MCF 10A (cell line): ENCODE results near the gene TBC1D24. TPM values are rescaled to one million over a fixed set of nuclear protein-coding genes. Genes with fewer than 3 reads are reported as not detected.

Experiments
- BruUV-seq: library from RNA; stranded (reverse); fragments of 400-500 nt; replicated peaks from 2 replicates; lab custom pipeline; 2021; lab: Mats Ljungman, UMichigan
- CTCF ChIA-PET: fragments of 300-600 bp; sonication (Branson Sonifier 250); formaldehyde crosslinking; extraction: SDS; loops from one replicate; lab custom pipeline; 2021; ENCODE audit warnings: antibody characterized with exemption, inconsistent platforms; lab: Yijun Ruan, JAX
- POLR2A ChIA-PET: fragments of 300-600, 350-650 bp; sonication (Branson Sonifier 250); formaldehyde crosslinking; extraction: SDS; loops from one replicate; lab custom pipeline; 2020; ENCODE audit warnings: antibody characterized with exemption, inconsistent platforms; lab: Yijun Ruan, JAX
- DNase-seq: peaks from one replicate; pipeline ENCODE4 v3.0.0-alpha.2; 2018; ENCODE audit not compliant: unreplicated experiment
- H3K27ac Mint-ChIP-seq: one replicate; pipeline ENCODE4 v1.8.0; 2022; ENCODE audit warnings: mild to moderate bottlenecking, low read depth, mixed read lengths; ENCODE audit not compliant: unreplicated experiment
- H3K27me3 Mint-ChIP-seq: one replicate; pipeline ENCODE4 v1.8.0; 2022; ENCODE audit warnings: mixed read lengths; ENCODE audit not compliant: insufficient read depth, unreplicated experiment
- H3K36me3 Mint-ChIP-seq: one replicate; pipeline ENCODE4 v1.8.0; 2022; ENCODE audit warnings: mild to moderate bottlenecking, moderate library complexity, mixed read lengths; ENCODE audit not compliant: insufficient read depth, unreplicated experiment
- H3K4me1 Mint-ChIP-seq: one replicate; pipeline ENCODE4 v1.8.0; 2022; ENCODE audit warnings: mixed read lengths; ENCODE audit not compliant: insufficient read depth, unreplicated experiment
- H3K4me3 Mint-ChIP-seq: one replicate; pipeline ENCODE4 v1.8.0; 2022; ENCODE audit warnings: mild to moderate bottlenecking, moderate library complexity, mixed read lengths; ENCODE audit not compliant: unreplicated experiment
- H3K9me3 Mint-ChIP-seq: one replicate; pipeline ENCODE4 v1.8.0; 2022; ENCODE audit warnings: mixed read lengths; ENCODE audit not compliant: unreplicated experiment
- CTCF ChIP-seq: fragments of 200-600 bp; IDR thresholded peaks from one replicate; pipeline ENCODE4 v1.8.0; 2022; ENCODE audit warnings: antibody characterized with exemption, mild to moderate bottlenecking; ENCODE audit not compliant: unreplicated experiment
- intact Hi-C: fragments of 100-400 bp; cut with micrococcal nuclease; formaldehyde crosslinking; loops from 2 replicates; pipeline ENCODE4 v1.14.1; 2022
- total RNA-seq: library from RNA; stranded (reverse); gene quantifications from 2 replicates; pipeline ENCODE4 v1.2.3, GENCODE V29; 2022

TBC1D24 gene
- total RNA-seq, 1 experiment from 2014 or later, result 8.1 TPM

- ChIA-PET CTCF (no interaction called here), POLR2A (interaction anchor here (0.7 to 2.0 kb wide), 11 partner anchors 8 to 1671 kb away, joined by 3 to 11 read pairs (median 4); partner anchors contain the start of genes AMDHD2, ATP6V0C, CCNF and CHTF18)
- H3K4me1 Mint-ChIP-seq, result peaks cover 7% of the 10 kb centered on the region
- no TSS peak for BruUV-seq
- H3K36me3 Mint-ChIP-seq, result peaks cover 12% of the 10 kb centered on the region
- peak within 1 kb of the TSS; percentile 77 for H3K4me3 Mint-ChIP-seq
- no peak for TF ChIP-seq CTCF
- no peaks in the 10 kb centered on the region for H3K27me3 Mint-ChIP-seq
- H3K27ac Mint-ChIP-seq, result peak within 1 kb of the TSS; percentile 82
- H3K9me3 Mint-ChIP-seq, result no peaks in the 10 kb centered on the region
- intact Hi-C loops, result no loop called here
- peak; percentile 96 for DNase-seq
Measured at GRCh38 chr16:2459647-2460390, 15.1 kb upstream of the TBC1D24 start, which contains the start of gene TEDC2. Gene TEDC2, plus strand, starts transcription at chr16:2460109. Its CDS starts 36 bp downstream, at chr16:2460145.

GRCh38 chr16:2460391-2460713 lies 14.6 kb upstream of the TBC1D24 start:
- Mint-ChIP-seq H3K36me3 (peaks cover 12% of the 10 kb centered on the region), H3K4me3 (peak overlapping the region; percentile 77), H3K27ac (no peak overlapping the region), H3K27me3 (no peaks in the 10 kb centered on the region), H3K9me3 (no peaks in the 10 kb centered on the region), H3K4me1 (peaks cover 7% of the 10 kb centered on the region)
- ChIA-PET POLR2A (interaction anchor here (0.8 to 2.0 kb wide), 8 partner anchors 8 to 191 kb away, joined by 3 to 11 read pairs (median 5); partner anchors contain the start of genes CCNF and TBC1D24), CTCF (no interaction called here)
- intact Hi-C loops, result no loop called here
- DNase-seq, result no peak
- no peak for TF ChIP-seq CTCF
- no TSS peak for BruUV-seq

- H3K27ac Mint-ChIP-seq, result no peak overlapping the region
- POLR2A ChIA-PET, result interaction anchor here (1.2 kb wide), 1 partner anchor 18 kb away, joined by 3 read pairs; no protein-coding TSS in a partner anchor
- CTCF ChIA-PET, result interaction anchor here (0.6 kb wide), 1 partner anchor 513 kb away, joined by 3 read pairs; no protein-coding TSS in a partner anchor
- peaks cover 10% of the 10 kb centered on the region for H3K36me3 Mint-ChIP-seq
- no peaks in the 10 kb centered on the region for H3K27me3 Mint-ChIP-seq
- peak overlapping the region; percentile 77 for H3K4me3 Mint-ChIP-seq
- intact Hi-C loops, result no loop called here
- BruUV-seq, result no TSS peak
- DNase-seq, result no peak
- peaks cover 7% of the 10 kb centered on the region for H3K4me1 Mint-ChIP-seq
- no peak for TF ChIP-seq CTCF
- H3K9me3 Mint-ChIP-seq, result no peaks in the 10 kb centered on the region
Measured at GRCh38 chr16:2460916-2461315, 14.0 kb upstream of the TBC1D24 start.

- CTCF ChIA-PET, result no interaction called here
- no peak overlapping the region for H3K4me3 Mint-ChIP-seq
- TF ChIP-seq CTCF, result no peak
- intact Hi-C loops, result no loop called here
- no peak for DNase-seq
- H3K27me3 Mint-ChIP-seq, result no peaks in the 10 kb centered on the region
- POLR2A ChIA-PET, result no interaction called here
- no peaks in the 10 kb centered on the region for H3K36me3 Mint-ChIP-seq
- no TSS peak for BruUV-seq
- peaks cover 7% of the 10 kb centered on the region for H3K4me1 Mint-ChIP-seq
- H3K9me3 Mint-ChIP-seq, result no peaks in the 10 kb centered on the region
- H3K27ac Mint-ChIP-seq, result no peak overlapping the region
Measured at GRCh38 chr16:2462031-2462866, 12.7 kb upstream of the TBC1D24 start.
